Measurements from ENCODE around the gene NEDD4L. TPM values are rescaled to one million over a fixed set of nuclear protein-coding genes. Genes with fewer than 3 reads are reported as not detected.

NEDD4L gene
- total and polyA plus RNA-seq, 7 donors = 52.0 to 104 (median 57.4) TPM

DNA sequence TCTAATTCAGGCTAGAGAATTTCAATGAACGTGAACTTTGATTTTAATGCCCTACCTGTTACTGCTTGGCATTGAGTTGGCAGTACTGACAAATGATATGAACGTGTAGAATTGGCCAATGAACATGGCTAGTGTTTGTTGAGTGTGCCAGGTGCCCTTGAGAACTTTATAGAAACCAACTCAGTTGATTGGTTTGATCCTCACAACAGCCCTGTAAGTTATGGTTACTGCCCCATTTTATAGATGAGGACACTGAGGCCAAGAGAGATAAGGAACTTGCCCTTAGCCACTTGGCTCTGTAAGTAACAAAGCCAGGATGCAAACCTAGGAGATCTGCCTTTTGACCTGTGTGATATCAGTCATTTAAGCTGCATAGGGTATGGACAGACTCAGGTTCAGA is 275.7 kb downstream of the NEDD4L start:
- Histone ChIP-seq H3K4me1 (peaks cover 0 to 45% (median 29%) of the 10 kb centered on the region in 4 donors), H3K27ac (no peak overlapping the region), H3K4me3 (no peak overlapping the region), H3K9me3 (no peaks in the 10 kb centered on the region), H3K27me3 (no peaks in the 10 kb centered on the region), H3K36me3 (peaks cover 0 to 13% (median 3%) of the 10 kb centered on the region in 4 donors)
- TF ChIP-seq, protein P1, sequence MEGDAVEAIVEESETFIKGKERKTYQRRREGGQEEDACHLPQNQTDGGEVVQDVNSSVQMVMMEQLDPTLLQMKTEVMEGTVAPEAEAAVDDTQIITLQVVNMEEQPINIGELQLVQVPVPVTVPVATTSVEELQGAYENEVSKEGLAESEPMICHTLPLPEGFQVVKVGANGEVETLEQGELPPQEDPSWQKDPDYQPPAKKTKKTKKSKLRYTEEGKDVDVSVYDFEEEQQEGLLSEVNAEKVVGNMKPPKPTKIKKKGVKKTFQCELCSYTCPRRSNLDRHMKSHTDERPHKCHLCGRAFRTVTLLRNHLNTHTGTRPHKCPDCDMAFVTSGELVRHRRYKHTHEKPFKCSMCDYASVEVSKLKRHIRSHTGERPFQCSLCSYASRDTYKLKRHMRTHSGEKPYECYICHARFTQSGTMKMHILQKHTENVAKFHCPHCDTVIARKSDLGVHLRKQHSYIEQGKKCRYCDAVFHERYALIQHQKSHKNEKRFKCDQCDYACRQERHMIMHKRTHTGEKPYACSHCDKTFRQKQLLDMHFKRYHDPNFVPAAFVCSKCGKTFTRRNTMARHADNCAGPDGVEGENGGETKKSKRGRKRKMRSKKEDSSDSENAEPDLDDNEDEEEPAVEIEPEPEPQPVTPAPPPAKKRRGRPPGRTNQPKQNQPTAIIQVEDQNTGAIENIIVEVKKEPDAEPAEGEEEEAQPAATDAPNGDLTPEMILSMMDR (IDR thresholded peaks at IDR 0.05) = no peak
- TF ChIP-seq POLR2A (IDR thresholded peaks at IDR 0.05) = no peak
- no peak for TF ChIP-seq EP300 (IDR thresholded peaks at IDR 0.05)
- TF ChIP-seq POLR2AphosphoS5 (IDR thresholded peaks at IDR 0.05) = no peak
- no peak for DNase-seq
- WGBS, 2 donors = 27 to 72% methylated on average over 2 of the region's 2 CpGs
- intact Hi-C loops (cut with DNase I) = loop anchor here (2.0 to 5.0 kb wide), 2 partner anchors 127 to 272 kb away; no protein-coding TSS in a partner anchor

DNA sequence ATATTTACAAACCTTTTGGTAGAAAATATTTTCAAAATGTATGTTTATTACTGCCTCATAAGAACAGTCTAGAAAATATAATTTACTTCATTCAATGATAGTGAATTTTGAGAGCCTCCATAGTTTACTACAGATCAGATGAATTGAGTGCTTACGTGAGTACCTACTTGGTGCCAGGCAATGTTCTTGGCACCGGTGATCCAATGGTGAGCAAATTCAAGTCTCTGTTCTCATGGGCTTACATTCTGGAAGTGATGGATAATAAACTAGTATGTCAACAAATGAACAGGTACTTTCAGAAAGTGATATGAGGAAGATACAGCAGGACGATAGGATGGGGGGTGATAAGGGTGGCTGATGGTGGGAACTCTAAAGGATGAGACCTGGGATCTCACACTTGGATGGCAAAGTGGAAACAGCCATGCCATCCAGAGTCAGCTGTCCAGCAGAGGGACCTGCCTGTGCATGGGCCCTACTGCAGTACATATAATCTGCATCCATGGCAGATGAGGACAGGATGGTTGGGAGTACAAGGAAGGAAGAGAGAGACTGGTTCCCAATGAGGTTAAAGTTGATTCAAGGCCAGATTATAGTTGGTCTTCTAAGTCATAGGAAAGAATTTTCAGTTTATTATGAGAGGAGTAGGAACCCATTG is 277.0 kb downstream of the NEDD4L start:
- Histone ChIP-seq H3K9me3 (no peaks in the 10 kb centered on the region), H3K36me3 (peaks cover 0 to 20% (median 3%) of the 10 kb centered on the region in 4 donors), H3K4me1 (peaks cover 0 to 32% (median 16%) of the 10 kb centered on the region in 4 donors), H3K27ac (peak overlapping the region; percentile 14 to 56 (median 40)), H3K27me3 (no peaks in the 10 kb centered on the region), H3K4me3 (no peak overlapping the region)
- intact Hi-C loops (cut with DNase I) = loop anchor here (2.0 kb wide), 1 partner anchor 128 kb away; no protein-coding TSS in a partner anchor
- WGBS, 2 donors = 53 to 71% methylated on average over 3 of the region's 3 CpGs
- DNase-seq = no peak
- TF ChIP-seq POLR2AphosphoS5 (IDR thresholded peaks at IDR 0.05) (no peak), EP300 (IDR thresholded peaks at IDR 0.05) (no peak), POLR2A (IDR thresholded peaks at IDR 0.05) (no peak)
- TF ChIP-seq, protein P1 (IDR thresholded peaks at IDR 0.05) = no peak

DNA sequence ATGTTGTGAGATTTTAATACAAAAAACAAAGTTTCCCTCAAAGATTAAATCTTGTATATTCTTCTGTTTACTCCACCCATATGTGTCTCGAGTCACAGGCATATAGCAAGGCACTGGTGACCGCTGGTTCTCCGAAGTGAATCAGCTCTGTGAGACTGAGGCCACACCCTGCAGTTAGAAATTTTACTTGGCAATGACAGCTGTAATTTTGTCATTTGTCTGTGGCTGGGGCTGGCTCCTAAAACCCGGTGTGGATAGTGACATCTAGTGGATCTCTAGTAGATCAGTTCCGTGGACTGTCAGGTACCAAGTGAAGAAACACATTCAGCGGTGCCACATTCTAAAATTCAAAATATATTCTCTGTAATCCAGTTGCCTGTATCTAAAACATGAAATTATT is 278.0 kb downstream of the NEDD4L start:
- H3K4me1 ChIP-seq = peaks cover 0 to 23% (median 7%) of the 10 kb centered on the region in 4 donors
- peaks cover 0 to 22% (median 3%) of the 10 kb centered on the region in 4 donors for H3K36me3 ChIP-seq
- no peak for TF ChIP-seq EP300 (IDR thresholded peaks at IDR 0.05)
- TF ChIP-seq, protein P1 (IDR thresholded peaks at IDR 0.05) = peak in 3 of 4 experiments; percentile 34 to 52 (median 39)
- no peak for TF ChIP-seq POLR2A (IDR thresholded peaks at IDR 0.05)
- peak in 2 of 4 donors; percentile 11 to 13 for TF ChIP-seq POLR2AphosphoS5 (IDR thresholded peaks at IDR 0.05)
- WGBS, 2 donors = 5 to 30% methylated on average over 6 of the region's 6 CpGs
- H3K9me3 ChIP-seq = no peaks in the 10 kb centered on the region
- peak overlapping the region in 3 of 4 donors; percentile 39 to 56 (median 40) for H3K27ac ChIP-seq
- intact Hi-C loops (cut with DNase I) = loop anchor here (2.0 kb wide), 1 partner anchor 129 kb away; no protein-coding TSS in a partner anchor
- DNase-seq = peak; percentile 82
- H3K27me3 ChIP-seq = no peaks in the 10 kb centered on the region
- H3K4me3 ChIP-seq = no peak overlapping the region

DNA sequence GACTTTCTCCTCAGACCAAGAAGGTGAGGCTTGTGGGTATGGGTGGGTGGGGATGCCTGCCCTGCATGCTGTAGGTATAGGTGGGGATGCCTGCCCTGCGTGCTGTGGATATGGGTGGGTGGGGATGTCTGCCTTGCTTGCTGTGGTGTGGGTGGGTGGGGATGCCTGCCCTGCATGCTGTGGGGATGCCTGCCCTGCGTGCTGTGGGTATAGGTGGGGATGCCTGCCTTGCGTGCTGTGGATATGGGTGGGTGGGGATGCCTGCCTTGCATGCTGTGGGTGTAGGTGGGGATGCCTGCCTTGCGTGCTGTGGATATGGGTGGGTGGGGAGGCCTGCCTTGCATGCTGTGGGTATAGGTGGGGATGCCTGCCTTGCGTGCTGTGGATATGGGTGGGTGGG is 278.4 kb downstream of the NEDD4L start:
- peaks cover 0 to 18% (median 3%) of the 10 kb centered on the region in 4 donors for H3K4me1 ChIP-seq
- intact Hi-C loops (cut with DNase I) = no loop called here
- no peak overlapping the region for H3K27ac ChIP-seq
- WGBS, 2 donors = 82 to 89% methylated on average over 5 of the region's 5 CpGs
- no peak for TF ChIP-seq POLR2AphosphoS5 (IDR thresholded peaks at IDR 0.05)
- TF ChIP-seq, protein P1 (IDR thresholded peaks at IDR 0.05) = no peak
- no peak for TF ChIP-seq POLR2A (IDR thresholded peaks at IDR 0.05)
- TF ChIP-seq EP300 (IDR thresholded peaks at IDR 0.05) = no peak
- H3K27me3 ChIP-seq = no peaks in the 10 kb centered on the region
- no peak for DNase-seq
- H3K36me3 ChIP-seq = peaks cover 0 to 25% (median 3%) of the 10 kb centered on the region in 4 donors
- no peaks in the 10 kb centered on the region for H3K9me3 ChIP-seq
- H3K4me3 ChIP-seq = no peak overlapping the region

All from sigmoid colon (tissue), 7 donors.